GM19193 (cell line): ENCODE results near the gene CHD1L.

Experiments
- POLR2A ChIP-seq: IDR thresholded peaks from 4 replicates; pipeline ENCODE4 v1.6.1; 2011; ENCODE audit not compliant: insufficient read depth, insufficient read length; ENCODE audit errors: extremely low read depth

CHD1L gene

DNA sequence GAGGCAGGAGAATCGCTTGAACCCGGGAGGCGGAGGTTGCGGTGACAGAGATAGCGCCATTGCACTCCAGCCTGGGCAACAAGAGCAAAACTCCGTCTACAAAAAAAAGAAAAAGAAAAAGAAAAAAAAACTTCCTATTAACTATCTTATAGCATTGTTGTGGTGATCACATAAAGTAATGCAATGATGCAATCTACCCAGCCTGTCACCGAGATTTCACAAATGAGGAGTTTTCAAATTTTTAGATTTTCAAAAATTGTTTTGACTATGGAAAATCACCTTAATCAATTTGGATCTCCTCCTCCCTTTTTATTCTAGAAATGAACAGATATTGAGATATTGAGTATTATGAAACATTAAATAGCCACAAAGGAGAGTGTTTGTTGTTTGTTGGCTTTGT lies 25.3 kb upstream of the CHD1L start:
- no peak for TF ChIP-seq POLR2A

GRCh38 chr1:147218606-147219005 lies 23.9 kb upstream of the CHD1L start:
- no peak for TF ChIP-seq POLR2A

- TF ChIP-seq POLR2A, result no peak
Measured at GRCh38 chr1:147223740-147224615, 18.5 kb upstream of the CHD1L start.

- TF ChIP-seq POLR2A, result no peak
Measured at GRCh38 chr1:147225193-147225730, 17.2 kb upstream of the CHD1L start, which contains the start of gene FMO5. TSS of gene FMO5 (minus strand) at chr1:147225339. CDS start at chr1:147225029, 310 bp downstream.

DNA sequence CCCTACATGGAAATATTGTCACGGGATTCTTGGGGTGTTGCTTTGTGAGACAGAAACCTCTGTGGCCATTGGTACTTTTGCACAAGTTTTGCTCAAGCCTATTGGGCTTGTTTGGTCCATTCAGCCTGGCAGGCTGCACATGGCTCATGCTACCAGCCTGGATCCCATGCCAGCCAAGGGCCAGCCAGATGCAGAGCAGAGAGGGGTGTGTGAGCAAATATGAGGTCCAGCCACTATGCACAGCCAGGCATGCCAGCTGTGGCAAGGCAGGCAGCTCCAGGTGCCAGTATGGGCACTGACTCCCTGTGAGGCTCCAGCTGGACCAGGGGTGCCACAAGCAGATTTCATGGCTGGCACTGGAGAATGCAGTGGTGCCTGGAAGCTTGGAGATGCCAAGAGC lies 6.7 kb upstream of the CHD1L start:
- TF ChIP-seq POLR2A, result no peak

GRCh38 chr1:147236448-147236847 lies 6.0 kb upstream of the CHD1L start:
- TF ChIP-seq POLR2A, result no peak

GRCh38 chr1:147236959-147237791 lies 5.3 kb upstream of the CHD1L start:
- no peak for TF ChIP-seq POLR2A

DNA sequence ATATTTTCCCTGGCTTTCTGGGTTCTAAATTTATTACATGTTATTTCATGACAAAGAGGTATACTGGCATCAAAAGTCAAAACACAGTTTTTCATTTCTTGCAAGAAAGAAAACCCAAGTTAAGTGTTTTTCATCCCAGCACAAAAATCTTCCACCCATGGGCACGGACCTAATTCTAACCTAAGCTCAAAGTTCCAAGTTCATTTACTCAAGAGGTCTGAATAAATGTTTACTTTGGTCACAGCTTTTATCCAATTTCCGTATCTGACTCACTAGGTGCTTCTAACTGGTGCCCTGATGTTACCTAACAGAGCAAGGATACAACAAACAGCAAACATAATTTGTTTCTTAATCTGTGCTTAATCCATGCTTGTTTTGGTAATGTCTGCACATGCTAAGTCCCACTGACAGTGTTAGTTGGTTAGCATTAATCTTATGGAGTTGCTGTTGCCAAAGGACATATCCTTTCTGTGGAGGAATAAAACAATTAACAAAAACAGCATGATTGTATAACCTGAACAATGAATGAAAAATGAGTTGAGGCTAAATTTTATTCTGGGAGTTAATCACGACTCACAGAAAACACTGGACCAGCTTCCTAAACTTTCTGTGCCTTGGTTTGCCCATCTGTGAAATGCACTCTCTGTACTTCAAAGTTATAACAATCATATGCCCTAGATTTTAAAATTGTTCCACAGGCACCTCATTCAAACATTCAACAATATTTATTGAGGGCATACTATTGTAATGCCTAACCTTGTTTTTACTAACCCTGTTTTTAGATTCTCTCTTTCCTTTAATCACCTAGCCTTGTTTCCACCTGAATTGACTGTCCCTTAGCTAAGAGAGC lies 4.2 kb upstream of the CHD1L start:
- TF ChIP-seq POLR2A, result no peak

DNA sequence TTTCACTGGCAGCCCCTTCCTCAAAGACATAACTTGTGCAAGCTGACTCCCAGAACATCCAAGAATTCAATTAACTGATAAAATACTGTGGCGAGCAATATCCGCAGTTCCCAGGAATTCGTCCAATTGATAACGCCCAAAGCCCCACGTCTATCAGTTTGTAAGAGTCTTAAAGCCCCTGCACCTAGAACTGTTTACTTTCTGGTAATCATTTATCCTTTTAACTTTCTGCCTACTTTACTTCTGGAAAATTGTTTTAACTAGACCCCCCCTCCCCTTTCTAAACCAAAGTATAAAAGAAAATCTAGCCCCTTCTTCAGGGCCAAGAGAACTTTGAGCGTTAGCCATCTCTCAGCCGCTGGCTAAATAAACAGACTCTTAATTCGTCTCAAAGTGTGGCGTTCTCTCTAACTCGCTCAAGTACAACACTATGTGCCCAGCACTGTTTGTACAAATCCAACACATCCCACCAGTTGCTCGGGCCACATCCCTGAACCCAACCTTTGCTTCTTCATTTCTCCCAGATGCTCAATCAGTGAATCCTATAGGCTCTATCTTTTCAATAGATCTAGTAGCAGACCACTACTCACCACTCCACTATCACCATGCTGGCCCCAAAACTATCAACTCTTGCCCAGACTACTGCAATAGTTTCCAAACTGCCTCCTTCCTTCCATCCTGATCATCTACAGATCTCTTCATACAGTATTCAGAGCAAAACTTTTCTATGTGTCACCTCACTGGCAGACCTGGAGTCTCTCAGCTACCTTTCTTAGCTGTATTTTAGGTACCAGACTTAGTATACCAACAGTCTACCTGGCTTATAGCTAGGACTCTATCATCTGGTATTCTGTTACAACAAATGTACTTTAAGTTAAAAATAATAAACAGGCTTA lies 3.3 kb upstream of the CHD1L start:
- no peak for TF ChIP-seq POLR2A

GRCh38 chr1:147241934-147242448 lies 493 bp upstream of the CHD1L start:
- no peak for TF ChIP-seq POLR2A

DNA sequence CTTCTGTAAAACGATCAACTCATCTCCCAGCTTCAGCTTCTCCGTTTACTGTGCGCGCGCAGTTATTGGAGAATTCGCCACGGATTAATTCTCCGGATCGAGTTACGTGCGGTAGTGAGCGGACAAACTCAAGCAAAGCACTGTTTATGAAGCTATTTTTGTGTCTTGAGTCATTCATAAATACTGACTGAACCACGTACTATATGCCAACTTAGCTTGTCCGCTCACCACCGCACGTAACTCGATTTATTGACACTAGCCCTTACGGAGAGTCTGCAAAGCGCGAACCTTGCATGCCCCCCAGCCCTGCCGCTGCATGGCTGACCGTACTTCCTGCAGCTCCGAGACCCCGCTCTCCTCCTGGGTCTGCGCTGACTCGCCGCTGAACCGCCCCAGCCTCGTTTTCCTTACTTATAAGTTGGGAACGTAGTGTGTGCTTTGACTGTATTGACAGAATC lies 773 bp downstream of the CHD1L start:
- TF ChIP-seq POLR2A, result no peak

- no peak for TF ChIP-seq POLR2A
Measured at GRCh38 chr1:147243841-147244240, 1.4 kb downstream of the CHD1L start.

DNA sequence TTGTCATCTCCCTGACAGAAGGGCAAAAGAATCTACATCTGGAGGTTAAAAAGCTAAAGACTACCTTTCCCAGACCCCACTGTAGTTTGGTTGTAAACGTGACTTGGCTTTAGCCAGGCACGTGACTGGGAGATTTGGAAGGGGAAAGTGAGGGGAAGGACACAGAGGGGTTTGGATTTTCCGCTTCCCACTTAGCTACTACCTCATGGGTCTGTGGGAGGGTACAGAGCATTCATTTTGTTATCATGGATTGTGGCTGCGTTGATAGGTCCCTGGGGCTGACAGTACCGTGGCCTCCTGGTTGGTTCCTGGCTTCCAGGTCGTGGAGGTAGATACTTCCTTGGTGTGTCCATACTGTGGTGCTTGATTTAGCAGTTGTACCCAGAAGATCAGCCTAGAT lies 2.6 kb downstream of the CHD1L start:
- no peak for TF ChIP-seq POLR2A

DNA sequence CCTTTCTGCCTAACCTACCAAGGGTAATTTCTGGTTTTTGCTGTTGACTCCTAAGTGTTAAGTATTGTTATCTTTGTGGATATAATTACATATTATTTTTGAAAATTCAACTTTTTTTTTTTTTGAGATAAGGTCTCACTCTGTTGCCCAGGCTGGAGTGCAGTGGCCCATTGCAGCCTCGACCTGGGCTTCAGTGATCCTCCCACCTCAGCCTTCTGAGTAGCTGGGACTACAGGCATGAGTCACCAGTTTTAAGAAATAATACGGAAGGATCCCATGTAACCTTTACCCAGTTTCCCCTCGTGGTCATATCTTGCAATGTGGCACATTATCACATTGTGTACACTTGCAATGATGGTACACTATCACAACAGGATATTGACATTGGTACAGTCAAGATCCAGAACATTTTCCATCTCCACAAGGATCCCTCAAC lies 3.1 kb downstream of the CHD1L start:
- TF ChIP-seq POLR2A, result no peak
